IgD-negative memory B cell (primary cell): ENCODE results near the gene CDKN1B. TPM values are rescaled to one million over a fixed set of nuclear protein-coding genes. Genes with fewer than 3 reads are reported as not detected.

ENCODE experiments used
- H3K27ac Mint-ChIP-seq, 3 donors: one replicate each; pipeline ENCODE4 v1.8.0; 2020 to 2022; ENCODE audit warnings: mild to moderate bottlenecking in 3 of 3, mixed read lengths in 3 of 3, moderate library complexity in 1 of 3
- H3K27me3 Mint-ChIP-seq: one replicate; pipeline ENCODE4 v1.8.0; 2021; ENCODE audit warnings: mixed read lengths
- H3K36me3 Mint-ChIP-seq: one replicate; pipeline ENCODE4 v1.8.0; 2020; ENCODE audit warnings: mild to moderate bottlenecking, mixed read lengths
- H3K4me1 Mint-ChIP-seq, 3 donors: one replicate each; pipeline ENCODE4 v1.8.0; 2020 to 2022; ENCODE audit warnings: mixed read lengths in 3 of 3, mild to moderate bottlenecking in 1 of 3
- H3K4me3 Mint-ChIP-seq, 4 donors: one replicate each; pipeline ENCODE4 v1.8.0; 2020 to 2022; ENCODE audit warnings: mild to moderate bottlenecking in 4 of 4, mixed read lengths in 4 of 4, moderate library complexity in 3 of 4
- H3K9me3 Mint-ChIP-seq, 3 donors: one replicate each; pipeline ENCODE4 v1.8.0; 2020 to 2021; ENCODE audit warnings: mixed read lengths in 3 of 3, mild to moderate bottlenecking in 1 of 3
- polyA plus RNA-seq: library from polyadenylated mRNA; unstranded; fragments of 300-500 nt; fragmentation: Illumina TruSeq; gene quantifications from one replicate; pipeline ENCODE4 v1.2.3, GENCODE V29; 2021

CDKN1B gene
- polyA plus RNA-seq, 1 donor from 2014 or later, result 12.5 TPM

- Mint-ChIP-seq H3K36me3 (no peaks in the 10 kb centered on the region), H3K4me3 (no peak overlapping the region), H3K4me1 (peaks cover 0 to 4% (median 0%) of the 10 kb centered on the region in 3 donors), H3K27ac (no peak overlapping the region), H3K9me3 (no peaks in the 10 kb centered on the region), H3K27me3 (no peaks in the 10 kb centered on the region)
Measured at GRCh38 chr12:12744546-12745305, 27.6 kb downstream of the CDKN1B start.

- Mint-ChIP-seq H3K9me3 (no peaks in the 10 kb centered on the region), H3K36me3 (no peaks in the 10 kb centered on the region), H3K4me3 (no peak overlapping the region), H3K27ac (peak overlapping the region in 1 of 3 donors; percentile 71), H3K4me1 (peaks cover 0 to 4% (median 0%) of the 10 kb centered on the region in 3 donors), H3K27me3 (no peaks in the 10 kb centered on the region)
Measured at GRCh38 chr12:12745576-12746211, 28.5 kb downstream of the CDKN1B start.

GRCh38 chr12:12747278-12747677 is 30.1 kb downstream of the CDKN1B start:
- no peak overlapping the region for H3K27ac Mint-ChIP-seq
- no peaks in the 10 kb centered on the region for H3K9me3 Mint-ChIP-seq
- no peaks in the 10 kb centered on the region for H3K27me3 Mint-ChIP-seq
- no peak overlapping the region for H3K4me3 Mint-ChIP-seq
- H3K4me1 Mint-ChIP-seq, result peaks cover 0 to 4% (median 0%) of the 10 kb centered on the region in 3 donors
- peaks cover 5% of the 10 kb centered on the region for H3K36me3 Mint-ChIP-seq

GRCh38 chr12:12748044-12748443 is 30.9 kb downstream of the CDKN1B start:
- Mint-ChIP-seq H3K36me3 (peaks cover 5% of the 10 kb centered on the region), H3K27me3 (no peaks in the 10 kb centered on the region), H3K9me3 (no peaks in the 10 kb centered on the region), H3K4me3 (no peak overlapping the region), H3K27ac (no peak overlapping the region), H3K4me1 (peaks cover 0 to 4% (median 0%) of the 10 kb centered on the region in 3 donors)

GRCh38 chr12:12749433-12749832 is 32.3 kb downstream of the CDKN1B start:
- Mint-ChIP-seq H3K9me3 (no peaks in the 10 kb centered on the region), H3K27me3 (no peaks in the 10 kb centered on the region), H3K4me1 (peaks cover 0 to 4% (median 0%) of the 10 kb centered on the region in 3 donors), H3K27ac (no peak overlapping the region), H3K36me3 (peaks cover 5% of the 10 kb centered on the region), H3K4me3 (peak overlapping the region in 1 of 4 donors; percentile 44)

GRCh38 chr12:12755923-12756322 is 38.8 kb downstream of the CDKN1B start:
- Mint-ChIP-seq H3K27ac (no peak overlapping the region), H3K27me3 (no peaks in the 10 kb centered on the region), H3K4me3 (no peak overlapping the region), H3K36me3 (peaks cover 5% of the 10 kb centered on the region), H3K9me3 (no peaks in the 10 kb centered on the region), H3K4me1 (no peaks in the 10 kb centered on the region)

- Mint-ChIP-seq H3K27ac (no peak overlapping the region), H3K4me1 (peaks cover 0 to 2% (median 0%) of the 10 kb centered on the region in 3 donors), H3K27me3 (no peaks in the 10 kb centered on the region), H3K9me3 (no peaks in the 10 kb centered on the region), H3K4me3 (no peak overlapping the region), H3K36me3 (no peaks in the 10 kb centered on the region)
Measured at GRCh38 chr12:12757121-12757520, 40.0 kb downstream of the CDKN1B start.

GRCh38 chr12:12759234-12759915 is 42.2 kb downstream of the CDKN1B start:
- H3K27me3 Mint-ChIP-seq, result no peaks in the 10 kb centered on the region
- peaks cover 0 to 2% (median 0%) of the 10 kb centered on the region in 3 donors for H3K4me1 Mint-ChIP-seq
- no peaks in the 10 kb centered on the region for H3K9me3 Mint-ChIP-seq
- no peak overlapping the region for H3K4me3 Mint-ChIP-seq
- no peaks in the 10 kb centered on the region for H3K36me3 Mint-ChIP-seq
- H3K27ac Mint-ChIP-seq, result no peak overlapping the region

GRCh38 chr12:12764824-12765223 is 47.7 kb downstream of the CDKN1B start:
- Mint-ChIP-seq H3K27ac (no peak overlapping the region), H3K4me1 (peaks cover 0 to 2% (median 0%) of the 10 kb centered on the region in 3 donors), H3K9me3 (peaks cover under 1 to 2% (median 1%) of the 10 kb centered on the region in 3 donors), H3K4me3 (no peak overlapping the region), H3K36me3 (peaks cover 4% of the 10 kb centered on the region), H3K27me3 (no peaks in the 10 kb centered on the region)

GRCh38 chr12:12770262-12770661 is 53.1 kb downstream of the CDKN1B start:
- Mint-ChIP-seq H3K27ac (no peak overlapping the region), H3K4me3 (no peak overlapping the region), H3K4me1 (no peaks in the 10 kb centered on the region), H3K36me3 (peaks cover 2% of the 10 kb centered on the region), H3K27me3 (no peaks in the 10 kb centered on the region), H3K9me3 (peaks cover 2 to 8% (median 4%) of the 10 kb centered on the region in 3 donors)

Other genes with a start within 250 kb of the CDKN1B start
- gene DUSP16, start 154.5 kb upstream of the CDKN1B start, polyA plus RNA-seq, result 0.30 TPM
- 21.5 TPM for gene CREBL2, start 105.5 kb upstream of the CDKN1B start, polyA plus RNA-seq
- 0.36 TPM for gene GPR19, start 21.2 kb upstream of the CDKN1B start, polyA plus RNA-seq
- gene APOLD1, start 68.3 kb downstream of the CDKN1B start, polyA plus RNA-seq, result 0.23 TPM
- 69.0 TPM for gene DDX47, start 96.0 kb downstream of the CDKN1B start, polyA plus RNA-seq
- gene GPRC5A, start 174.2 kb downstream of the CDKN1B start, polyA plus RNA-seq, result not detected
- gene GPRC5D, start 234.8 kb downstream of the CDKN1B start, polyA plus RNA-seq, result 1.4 TPM